Measurements from ENCODE around the gene TNK2.
A peak's percentile ranks its signal among the peaks of the same experiment; 100 is the strongest.
"Not testable (repeated sequence)": the region's sequence is repeated elsewhere in the genome, so short reads cannot be mapped to it uniquely, and the experiment has no call there.

The TNK2 gene
- long read RNA-seq, donor 1, partial matches to known transcripts, result 0 of 3 reads
- long read RNA-seq, donor 1, other reads (novel, unspliced or antisense), result 0 of 3 reads
- long read RNA-seq, donor 2, partial matches to known transcripts, result 0 of 2 reads
- long read RNA-seq, donor 2, other reads (novel, unspliced or antisense), result 0 of 2 reads
- long read RNA-seq, donor 3, partial matches to known transcripts, result 0 of 2 reads
- long read RNA-seq, donor 3, other reads (novel, unspliced or antisense), result 0 of 2 reads
- long read RNA-seq, donor 4, full-length matches to known transcripts, result 3 of 3 reads
- long read RNA-seq, donor 4, partial matches to known transcripts, result 0 of 3 reads
- long read RNA-seq, donor 4, other reads (novel, unspliced or antisense), result 0 of 3 reads
- long read RNA-seq, donor 5, partial matches to known transcripts, result 14 of 18 reads
- long read RNA-seq, donor 5, other reads (novel, unspliced or antisense), result 0 of 18 reads
- long read RNA-seq, donor 6, partial matches to known transcripts, result 0 of 4 reads
- long read RNA-seq, donor 6, other reads (novel, unspliced or antisense), result 0 of 4 reads
- long read RNA-seq, donor 7, full-length matches to known transcripts, result 9 of 9 reads
- long read RNA-seq, donor 7, partial matches to known transcripts, result 0 of 9 reads
- long read RNA-seq, donor 7, other reads (novel, unspliced or antisense), result 0 of 9 reads
- long read RNA-seq, donor 8, partial matches to known transcripts, result 0 of 1 reads
- long read RNA-seq, donor 8, other reads (novel, unspliced or antisense), result 0 of 1 reads

- DNase-seq, result peak; percentile 61
These were observed at the start of gene TNK2 for GRCh38 chr3:195907934-195908693. TSS of gene TNK2 (minus strand) at chr3:195908551. CDS start at chr3:195888588, 19,963 bp downstream.

GRCh38 chr3:195956577-195956976 lies 48.2 kb upstream of the TNK2 start:
- no peak for DNase-seq

GRCh38 chr3:195955416-195955841 lies 47.1 kb upstream of the TNK2 start:
- not testable (repeated sequence) for DNase-seq

- not testable (repeated sequence) for DNase-seq
These were observed 46.4 kb upstream of the TNK2 start for GRCh38 chr3:195954752-195955119.

- peak; percentile 79 for DNase-seq
These were observed 45.9 kb upstream of the TNK2 start for GRCh38 chr3:195954052-195954751.

- DNase-seq, result not testable (repeated sequence)
These were observed 44.2 kb upstream of the TNK2 start for GRCh38 chr3:195952590-195952989.

- DNase-seq, result not testable (repeated sequence)
These were observed 43.3 kb upstream of the TNK2 start for GRCh38 chr3:195951443-195952177.

GRCh38 chr3:195950731-195951130 lies 42.4 kb upstream of the TNK2 start:
- not testable (repeated sequence) for DNase-seq

- not testable (repeated sequence) for DNase-seq
These were observed 41.8 kb upstream of the TNK2 start for GRCh38 chr3:195950164-195950563.

GRCh38 chr3:195946910-195947699 lies 38.8 kb upstream of the TNK2 start:
- not testable (repeated sequence) for DNase-seq

- not testable (repeated sequence) for DNase-seq
These were observed 33.0 kb upstream of the TNK2 start for GRCh38 chr3:195941265-195941815.

- DNase-seq, result not testable (repeated sequence)
These were observed 32.5 kb upstream of the TNK2 start for GRCh38 chr3:195940806-195941205.

GRCh38 chr3:195939526-195940470 lies 31.4 kb upstream of the TNK2 start:
- not testable (repeated sequence) for DNase-seq

- not testable (repeated sequence) for DNase-seq
These were observed 24.7 kb upstream of the TNK2 start for GRCh38 chr3:195933044-195933430.

- DNase-seq, result no peak
These were observed 24.2 kb upstream of the TNK2 start for GRCh38 chr3:195932418-195933043.

- no peak for DNase-seq
These were observed 23.4 kb upstream of the TNK2 start for GRCh38 chr3:195931582-195932273.

- DNase-seq, result no peak
These were observed 21.1 kb upstream of the TNK2 start for GRCh38 chr3:195929452-195929851.

GRCh38 chr3:195921334-195921791 lies 13.0 kb upstream of the TNK2 start:
- DNase-seq, result no peak
